Measurements from ENCODE around the gene TRPM3.

DNA sequence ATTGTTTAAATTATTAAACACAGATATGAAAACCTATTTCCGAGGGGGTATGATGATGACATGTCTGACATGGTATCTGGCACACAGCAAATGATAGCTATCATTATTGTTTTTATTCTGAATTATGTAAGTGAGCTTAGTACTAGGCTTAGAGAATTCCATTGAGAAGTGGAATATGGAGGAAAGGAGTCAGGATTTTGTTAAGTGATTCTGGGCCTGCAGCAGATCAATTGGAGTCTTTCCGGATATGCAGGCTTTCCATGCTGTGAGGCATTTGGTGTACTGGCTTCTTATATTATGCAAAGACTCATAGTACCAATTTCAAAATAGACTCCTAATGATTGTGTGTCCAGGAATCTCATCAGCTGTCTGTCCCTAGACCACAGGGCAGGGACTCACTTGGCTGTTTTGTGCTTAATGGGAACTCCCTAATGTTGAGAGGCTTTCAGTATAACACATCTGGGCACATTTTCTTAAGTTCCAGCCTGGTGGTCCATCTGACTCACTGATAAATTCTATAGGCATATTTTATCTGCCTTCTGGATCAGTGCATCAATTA lies 527.0 kb downstream of the TRPM3 start:
- TF ChIP-seq, protein P1, sequence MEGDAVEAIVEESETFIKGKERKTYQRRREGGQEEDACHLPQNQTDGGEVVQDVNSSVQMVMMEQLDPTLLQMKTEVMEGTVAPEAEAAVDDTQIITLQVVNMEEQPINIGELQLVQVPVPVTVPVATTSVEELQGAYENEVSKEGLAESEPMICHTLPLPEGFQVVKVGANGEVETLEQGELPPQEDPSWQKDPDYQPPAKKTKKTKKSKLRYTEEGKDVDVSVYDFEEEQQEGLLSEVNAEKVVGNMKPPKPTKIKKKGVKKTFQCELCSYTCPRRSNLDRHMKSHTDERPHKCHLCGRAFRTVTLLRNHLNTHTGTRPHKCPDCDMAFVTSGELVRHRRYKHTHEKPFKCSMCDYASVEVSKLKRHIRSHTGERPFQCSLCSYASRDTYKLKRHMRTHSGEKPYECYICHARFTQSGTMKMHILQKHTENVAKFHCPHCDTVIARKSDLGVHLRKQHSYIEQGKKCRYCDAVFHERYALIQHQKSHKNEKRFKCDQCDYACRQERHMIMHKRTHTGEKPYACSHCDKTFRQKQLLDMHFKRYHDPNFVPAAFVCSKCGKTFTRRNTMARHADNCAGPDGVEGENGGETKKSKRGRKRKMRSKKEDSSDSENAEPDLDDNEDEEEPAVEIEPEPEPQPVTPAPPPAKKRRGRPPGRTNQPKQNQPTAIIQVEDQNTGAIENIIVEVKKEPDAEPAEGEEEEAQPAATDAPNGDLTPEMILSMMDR (IDR thresholded peaks at IDR 0.05) = no peak
- no peak for TF ChIP-seq POLR2A (IDR thresholded peaks at IDR 0.05)
